GM23338 (cell line): ENCODE results near the gene NGFR. TPM values are rescaled to one million over a fixed set of nuclear protein-coding genes. Genes with fewer than 3 reads are reported as not detected.

Experiments used
- ATAC-seq: fragments of 200-7000 bp; cut with Tn5 transposase; 3 replicates; pipeline ENCODE4 v1.9.1; 2020
- DNase-seq: peaks from one replicate; pipeline ENCODE4 v3.0.0-alpha.2; 2015; ENCODE audit warnings: low spot score
- H2AFZ ChIP-seq: fragments of 200-600 bp; sonication (generic); 2 replicates; pipeline ENCODE4 v1.8.0; 2016; ENCODE audit warnings: antibody characterized with exemption, mild to moderate bottlenecking, moderate library complexity
- H3F3A ChIP-seq: fragments of 200-600 bp; sonication (generic); replicated peaks from 2 replicates; pipeline ENCODE4 v1.8.0; 2017; ENCODE audit warnings: antibody characterized with exemption, mixed run types, low read depth
- H3K27ac ChIP-seq: fragments of 200-600 bp; sonication (generic); 2 replicates; pipeline ENCODE4 v1.6.1; 2016; ENCODE audit warnings: low read depth
- H3K27me3 ChIP-seq: fragments of 200-600 bp; sonication (generic); 2 replicates; pipeline ENCODE4 v1.8.0; 2016; ENCODE audit warnings: mild to moderate bottlenecking, mixed run types, moderate library complexity; ENCODE audit not compliant: insufficient read depth
- H3K36me3 ChIP-seq: fragments of 200-600 bp; sonication (generic); 2 replicates; pipeline ENCODE4 v1.8.0; 2016; ENCODE audit warnings: mild to moderate bottlenecking; ENCODE audit not compliant: insufficient read depth
- H3K4me1 ChIP-seq: fragments of 200-600 bp; sonication (generic); 2 replicates; pipeline ENCODE4 v1.8.0; 2016; ENCODE audit warnings: mild to moderate bottlenecking, moderate library complexity; ENCODE audit not compliant: insufficient read depth
- H3K4me2 ChIP-seq: fragments of 200-600 bp; sonication (generic); 2 replicates; pipeline ENCODE4 v1.7.1; 2017; ENCODE audit warnings: mixed run types
- H3K4me3 ChIP-seq: fragments of 200-600 bp; sonication (generic); 2 replicates; pipeline ENCODE4 v1.6.1; 2016; ENCODE audit warnings: mixed run types
- H3K79me2 ChIP-seq: fragments of 200-600 bp; sonication (generic); replicated peaks from 2 replicates; pipeline ENCODE4 v1.8.0; 2017; ENCODE audit warnings: mild to moderate bottlenecking; ENCODE audit not compliant: insufficient read depth
- H3K9me2 ChIP-seq: fragments of 200-600 bp; sonication (generic); 2 replicates; pipeline ENCODE4 v1.8.0; 2017; ENCODE audit not compliant: insufficient read depth
- H4K20me1 ChIP-seq: fragments of 200-600 bp; sonication (generic); replicated peaks from 2 replicates; pipeline ENCODE4 v1.8.0; 2017; ENCODE audit warnings: mild to moderate bottlenecking; ENCODE audit not compliant: insufficient read depth
- H3K27ac Mint-ChIP-seq: 2 replicates; pipeline ENCODE4 v1.8.0; 2020; ENCODE audit warnings: inconsistent platforms, mild to moderate bottlenecking, moderate library complexity, mixed read lengths
- H3K27me3 Mint-ChIP-seq: 3 replicates; pipeline ENCODE4 v1.8.0; 2022; ENCODE audit warnings: low read depth, mild to moderate bottlenecking, moderate library complexity, mixed read lengths, inconsistent platforms; ENCODE audit not compliant: insufficient read depth, poor library complexity
- H3K36me3 Mint-ChIP-seq: 3 replicates; pipeline ENCODE4 v1.8.0; 2021; ENCODE audit warnings: low read depth, mild to moderate bottlenecking, inconsistent platforms, moderate library complexity, mixed read lengths
- H3K4me1 Mint-ChIP-seq: 3 replicates; pipeline ENCODE4 v1.8.0; 2020; ENCODE audit warnings: mild to moderate bottlenecking, inconsistent platforms, mixed read lengths
- H3K4me3 Mint-ChIP-seq: 3 replicates; pipeline ENCODE4 v1.8.0; 2021; ENCODE audit warnings: moderate library complexity, mild to moderate bottlenecking, inconsistent platforms, mixed read lengths
- H3K9me3 Mint-ChIP-seq: 3 replicates; pipeline ENCODE4 v1.8.0; 2020; ENCODE audit warnings: moderate library complexity, mild to moderate bottlenecking, inconsistent platforms, mixed read lengths
- CREB1 ChIP-seq: fragments of 250-450 bp; sonication (Bioruptor Pico); IDR thresholded peaks from 2 replicates; pipeline ENCODE4 v1.5.0; 2020; ENCODE audit warnings: low read depth, mild to moderate bottlenecking, moderate library complexity
- CTCF ChIP-seq, 2 experiments: fragments of 200-600 bp in 1 of 2; sonication (generic) in 1 of 2; conservative IDR thresholded peaks; 2 replicates each; pipeline versions ENCODE4 v1.5.1 to v1.6.1; 2016 to 2017; ENCODE audit warnings: antibody characterized with exemption in 2 of 2, low read depth in 2 of 2, mild to moderate bottlenecking in 2 of 2, moderate library complexity in 1 of 2
- ETS1 ChIP-seq: IDR thresholded peaks from 2 replicates; pipeline ENCODE4 v1.6.1; 2016; ENCODE audit warnings: antibody characterized with exemption
- EZH2 ChIP-seq: fragments of 200-600 bp; sonication (generic); IDR thresholded peaks from one replicate; pipeline ENCODE4 v1.8.0; 2017; ENCODE audit warnings: antibody characterized with exemption, mild to moderate bottlenecking, low read depth; ENCODE audit not compliant: unreplicated experiment
- JUNB ChIP-seq: IDR thresholded peaks from one replicate; pipeline ENCODE4 v1.6.1; 2016; ENCODE audit warnings: antibody characterized with exemption; ENCODE audit not compliant: unreplicated experiment
- NANOG ChIP-seq: IDR thresholded peaks from 2 replicates; pipeline ENCODE4 v1.6.1; 2016; ENCODE audit warnings: antibody characterized with exemption, borderline replicate concordance
- POLR2AphosphoS5 ChIP-seq: IDR thresholded peaks from 2 replicates; pipeline ENCODE4 v1.6.1; 2016; ENCODE audit warnings: antibody characterized with exemption, low read depth
- STAT1 ChIP-seq: IDR thresholded peaks from one replicate; pipeline ENCODE4 v1.6.1; 2016; ENCODE audit warnings: antibody characterized with exemption; ENCODE audit not compliant: unreplicated experiment
- ZNF114 ChIP-seq: fragments of 250-450 bp; sonication (Bioruptor Pico); IDR thresholded peaks from 2 replicates; pipeline ENCODE4 v1.5.0; 2020; ENCODE audit warnings: mild to moderate bottlenecking, moderate library complexity
- polyA plus RNA-seq: library from polyadenylated mRNA; unstranded; fragments of >200 nt; fragmentation: Nextera tagmentation; extraction: Ambion mirVana; gene quantifications from 2 replicates; pipeline ENCODE4 v1.2.1, GENCODE V29; 2016
- total RNA-seq: library from RNA; depleted of rRNA; stranded (reverse); fragments of >200 nt; shearing (Covaris generic); gene quantifications from 2 replicates; pipeline ENCODE4 v1.2.3, GENCODE V29; 2014

NGFR gene
- total and polyA plus RNA-seq, 2 experiments from 2014 or later = 2.8 to 6.9 TPM

DNA sequence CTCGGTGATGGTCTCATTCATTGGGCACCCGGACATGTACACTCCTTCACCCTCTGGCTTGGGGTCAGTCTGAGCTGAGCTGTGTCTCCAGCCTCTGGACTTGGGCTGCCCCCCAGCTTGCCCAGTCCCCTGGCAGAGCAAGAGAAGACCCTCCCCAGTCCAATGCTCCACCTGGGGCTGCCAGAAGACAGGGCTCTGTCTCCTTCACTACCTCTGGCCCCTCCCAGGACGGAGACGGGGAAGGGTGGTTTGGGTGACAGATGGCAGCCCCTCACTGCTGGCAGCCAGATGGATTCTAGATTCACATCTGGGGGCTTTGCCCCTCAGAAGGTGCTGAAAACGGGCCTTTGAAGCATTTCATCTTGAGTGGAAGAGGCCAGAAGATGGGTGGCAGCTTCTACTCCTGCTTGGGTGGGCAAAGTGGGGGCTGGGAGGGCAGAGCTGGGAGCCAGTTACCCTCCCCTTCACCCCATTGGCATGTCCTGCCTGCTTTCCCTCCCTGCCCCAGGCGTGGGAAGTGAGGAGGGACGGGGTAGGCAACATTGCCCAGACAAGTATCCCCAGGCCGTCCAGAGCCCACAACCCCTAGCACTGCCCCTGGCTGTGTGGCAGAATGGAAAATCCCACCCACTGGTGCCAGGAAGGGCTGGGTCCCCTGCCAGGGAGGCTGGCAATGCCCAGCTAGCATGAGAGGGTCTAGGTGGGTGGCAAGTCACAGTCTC is 13.9 kb downstream of the NGFR start (continued):
- TF ChIP-seq ETS1 (no peak), NANOG (no peak)

DNA sequence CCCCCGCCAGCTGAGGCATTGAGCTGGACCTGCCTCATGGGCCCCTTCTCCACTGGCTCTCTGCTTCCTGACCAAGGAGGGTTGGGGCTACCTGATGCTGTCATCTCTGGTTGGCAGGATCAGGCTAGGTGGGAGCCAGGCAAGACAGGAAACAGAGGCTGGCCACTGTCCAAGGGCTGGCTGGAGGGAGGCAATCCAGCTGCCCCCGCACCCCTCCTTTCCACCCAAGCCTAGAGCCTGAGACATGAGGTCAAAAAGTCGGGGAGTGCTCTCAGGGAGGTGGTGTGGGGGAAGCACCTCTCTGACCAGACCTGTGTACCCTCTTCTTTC is 14.5 kb downstream of the NGFR start:
- ATAC-seq (no peak), DNase-seq (no peak)
- H3K9me3 Mint-ChIP-seq = no peaks in the 10 kb centered on the region
- no peak overlapping the region for H3K27ac Mint-ChIP-seq
- H2AFZ ChIP-seq = no peak overlapping the region
- H3K4me1 Mint-ChIP-seq = peaks cover 52% of the 10 kb centered on the region
- H3K9me2 ChIP-seq = no peaks in the 10 kb centered on the region
- peaks cover 17% of the 10 kb centered on the region for H3K27me3 Mint-ChIP-seq
- no peaks in the 10 kb centered on the region for H3K36me3 ChIP-seq
- 0 out of 2 replicates have a peak, but pooled peaks cover 9% of the 10 kb centered on the region for H3F3A ChIP-seq
- TF ChIP-seq ZNF114 (CRISPR knock-in tag) (no peak), EZH2 (no peak), STAT1 (no peak), ETS1 (no peak)
- no peak overlapping the region for H3K4me3 Mint-ChIP-seq
- H3K27me3 ChIP-seq = no peaks in the 10 kb centered on the region
- no peak overlapping the region for H3K4me2 ChIP-seq
- H3K4me1 ChIP-seq = peaks cover 30% of the 10 kb centered on the region
- no peaks in the 10 kb centered on the region for H4K20me1 ChIP-seq
- no peak overlapping the region for H3K4me3 ChIP-seq
- no peak overlapping the region for H3K27ac ChIP-seq
- no peaks in the 10 kb centered on the region; the same call in 2 of the 3 replicates for H3K36me3 Mint-ChIP-seq
- no peaks in the 10 kb centered on the region for H3K79me2 ChIP-seq

DNA sequence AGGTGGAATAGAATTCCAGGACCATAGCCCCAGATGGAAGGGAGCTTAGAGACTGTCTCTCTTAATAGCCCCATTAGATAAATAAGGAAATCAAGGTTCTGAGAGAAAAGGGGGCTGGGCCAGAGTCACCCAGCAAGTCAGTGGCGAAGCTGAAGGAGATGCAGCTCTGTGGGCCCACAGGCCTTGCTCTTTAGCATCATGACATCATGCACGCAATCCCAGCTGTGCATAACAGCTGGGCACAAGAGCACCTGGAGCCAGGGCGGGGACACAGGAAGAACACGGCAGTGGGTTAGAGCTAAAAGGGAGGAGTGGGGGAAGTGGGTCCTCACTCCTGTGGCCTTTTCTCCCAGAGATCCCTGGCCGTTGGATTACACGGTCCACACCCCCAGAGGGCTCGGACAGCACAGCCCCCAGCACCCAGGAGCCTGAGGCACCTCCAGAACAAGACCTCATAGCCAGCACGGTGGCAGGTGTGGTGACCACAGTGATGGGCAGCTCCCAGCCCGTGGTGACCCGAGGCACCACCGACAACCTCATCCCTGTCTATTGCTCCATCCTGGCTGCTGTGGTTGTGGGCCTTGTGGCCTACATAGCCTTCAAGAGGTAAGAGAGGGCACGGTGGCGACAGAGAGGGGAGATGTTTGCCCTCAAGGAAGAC is 15.1 kb downstream of the NGFR start:
- no peak overlapping the region for H2AFZ ChIP-seq
- Mint-ChIP-seq H3K36me3 (no peaks in the 10 kb centered on the region; the same call in 2 of the 3 replicates), H3K27ac (no peak overlapping the region), H3K4me1 (peaks cover 58% of the 10 kb centered on the region), H3K9me3 (no peaks in the 10 kb centered on the region), H3K27me3 (peaks cover 16% of the 10 kb centered on the region), H3K4me3 (no peak overlapping the region)
- H3F3A ChIP-seq = 0 out of 2 replicates have a peak, but pooled peaks cover 12% of the 10 kb centered on the region
- no peaks in the 10 kb centered on the region for H3K79me2 ChIP-seq
- no peaks in the 10 kb centered on the region for H4K20me1 ChIP-seq
- DNase-seq (no peak), ATAC-seq (no peak)
- no peaks in the 10 kb centered on the region for H3K36me3 ChIP-seq
- H3K4me2 ChIP-seq = no peak overlapping the region
- peaks cover 36% of the 10 kb centered on the region for H3K4me1 ChIP-seq
- H3K27ac ChIP-seq = no peak overlapping the region
- H3K27me3 ChIP-seq = no peaks in the 10 kb centered on the region
- H3K4me3 ChIP-seq = no peak overlapping the region
- no peaks in the 10 kb centered on the region for H3K9me2 ChIP-seq
- TF ChIP-seq JUNB (no peak), POLR2AphosphoS5 (no peak), CTCF (conservative IDR thresholded peaks at IDR 0.05; ENCODE audit: low read depth in 2 of 2) (no peak), ZNF114 (CRISPR knock-in tag) (no peak), STAT1 (no peak), ETS1 (no peak), CREB1 (CRISPR knock-in tag) (no peak)
